Measurements from ENCODE around the gene GLIPR1L2. TPM values are rescaled to one million over a fixed set of nuclear protein-coding genes. Genes with fewer than 3 reads are reported as not detected.

Gene GLIPR1L2
- polyA plus RNA-seq, 3 donors, result 2.3 to 4.0 (median 2.9) TPM

GRCh38 chr12:75471902-75472890 is 81.3 kb downstream of the GLIPR1L2 start:
- no peak for DNase-seq (ENCODE audit: low read depth in 3 of 3, low spot score in 2 of 3)

- no peak for DNase-seq (ENCODE audit: low read depth in 3 of 3, low spot score in 2 of 3)
Measured at GRCh38 chr12:75474116-75474515, 83.2 kb downstream of the GLIPR1L2 start.

- DNase-seq (ENCODE audit: low read depth in 3 of 3, low spot score in 2 of 3), result no peak
Measured at GRCh38 chr12:75476071-75476470, 85.2 kb downstream of the GLIPR1L2 start.

GRCh38 chr12:75477137-75477536 is 86.2 kb downstream of the GLIPR1L2 start:
- no peak for DNase-seq (ENCODE audit: low read depth in 3 of 3, low spot score in 2 of 3)

- no peak for DNase-seq (ENCODE audit: low read depth in 3 of 3, low spot score in 2 of 3)
Measured at GRCh38 chr12:75478116-75478794, 87.4 kb downstream of the GLIPR1L2 start.

- no peak for DNase-seq (ENCODE audit: low read depth in 3 of 3, low spot score in 2 of 3)
Measured at GRCh38 chr12:75479963-75480461, 89.1 kb downstream of the GLIPR1L2 start.

GRCh38 chr12:75480469-75480949 is 89.6 kb downstream of the GLIPR1L2 start, which contains the start of gene GLIPR1:
Gene GLIPR1 (plus strand): TSS chr12:75480755. CDS start chr12:75480881, 126 bp downstream.
- peak in 2 of 3 donors; percentile 25 to 27 for DNase-seq (ENCODE audit: low read depth in 3 of 3, low spot score in 2 of 3)

- DNase-seq (ENCODE audit: low read depth in 3 of 3, low spot score in 2 of 3), result peak in 1 of 3 donors; percentile 2
Measured at GRCh38 chr12:75481013-75481705, 90.3 kb downstream of the GLIPR1L2 start.

GRCh38 chr12:75481774-75482173 is 90.9 kb downstream of the GLIPR1L2 start:
- no peak for DNase-seq (ENCODE audit: low read depth in 3 of 3, low spot score in 2 of 3)

Other genes with a start within 250 kb of the GLIPR1L2 start
- gene KCNC2, start 181.2 kb upstream of the GLIPR1L2 start, polyA plus RNA-seq (ENCODE audit: insufficient read length in 3 of 3), result under 1 TPM; 0.40 to 0.55 (median 0.44) TPM
- gene CAPS2, start 60.8 kb upstream of the GLIPR1L2 start, polyA plus RNA-seq (ENCODE audit: insufficient read length in 3 of 3), result 1 to 10 TPM; 6.9 to 9.5 (median 7.4) TPM
- under 1 TPM in 2 of 3 donors, not detected in 1; 0.24 to 0.60 TPM for gene GLIPR1L1, start 56.4 kb upstream of the GLIPR1L2 start, polyA plus RNA-seq (ENCODE audit: insufficient read length in 3 of 3)
- gene GLIPR1, start 89.7 kb downstream of the GLIPR1L2 start, polyA plus RNA-seq (ENCODE audit: insufficient read length in 3 of 3), result 10 to 100 TPM; 12.3 to 17.3 (median 14.6) TPM
- 100 to 1,000 TPM in 1 of 3 donors, 10 to 100 TPM in 2; 90.2 to 117 (median 98.5) TPM for gene KRR1, start 120.5 kb downstream of the GLIPR1L2 start, polyA plus RNA-seq (ENCODE audit: insufficient read length in 3 of 3)

Data from right renal cortex interstitium (tissue), 3 donors.